Fibroblast of skin of abdomen (primary cell): ENCODE measurements around the gene CREBRF. TPM values are rescaled to one million over a fixed set of nuclear protein-coding genes. Genes with fewer than 3 reads are reported as not detected.
"Not testable (repeated sequence)": the region's sequence is repeated elsewhere in the genome, so short reads cannot be mapped to it uniquely, and the experiment has no call there.

Experiments used
- DNase-seq: peaks from one replicate; pipeline ENCODE4 v3.0.0-alpha.2; 2013
- polyA plus RNA-seq, 2 experiments: library from polyadenylated mRNA; unstranded; fragments of 120-200 nt; gene quantifications; one replicate each; pipeline ENCODE4 v1.2.1, GENCODE V29; 2013; ENCODE audit not compliant: insufficient read length in 2 of 2

Gene CREBRF, protein sequence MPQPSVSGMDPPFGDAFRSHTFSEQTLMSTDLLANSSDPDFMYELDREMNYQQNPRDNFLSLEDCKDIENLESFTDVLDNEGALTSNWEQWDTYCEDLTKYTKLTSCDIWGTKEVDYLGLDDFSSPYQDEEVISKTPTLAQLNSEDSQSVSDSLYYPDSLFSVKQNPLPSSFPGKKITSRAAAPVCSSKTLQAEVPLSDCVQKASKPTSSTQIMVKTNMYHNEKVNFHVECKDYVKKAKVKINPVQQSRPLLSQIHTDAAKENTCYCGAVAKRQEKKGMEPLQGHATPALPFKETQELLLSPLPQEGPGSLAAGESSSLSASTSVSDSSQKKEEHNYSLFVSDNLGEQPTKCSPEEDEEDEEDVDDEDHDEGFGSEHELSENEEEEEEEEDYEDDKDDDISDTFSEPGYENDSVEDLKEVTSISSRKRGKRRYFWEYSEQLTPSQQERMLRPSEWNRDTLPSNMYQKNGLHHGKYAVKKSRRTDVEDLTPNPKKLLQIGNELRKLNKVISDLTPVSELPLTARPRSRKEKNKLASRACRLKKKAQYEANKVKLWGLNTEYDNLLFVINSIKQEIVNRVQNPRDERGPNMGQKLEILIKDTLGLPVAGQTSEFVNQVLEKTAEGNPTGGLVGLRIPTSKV
- polyA plus RNA-seq (2013, experiment 1 of 2; ENCODE audit: insufficient read length) = 3.7 TPM
- 3.3 TPM for polyA plus RNA-seq (2013, experiment 2 of 2; ENCODE audit: insufficient read length)

GRCh38 chr5:173055983-173056782, at the start of gene CREBRF:
Gene CREBRF (plus strand): TSS chr5:173056352. CDS start chr5:173080776, 24,424 bp downstream.
- DNase-seq = peak; percentile 96

GRCh38 chr5:173010021-173010420, 46.1 kb upstream of the CREBRF start:
- peak; percentile 41 for DNase-seq

DNA sequence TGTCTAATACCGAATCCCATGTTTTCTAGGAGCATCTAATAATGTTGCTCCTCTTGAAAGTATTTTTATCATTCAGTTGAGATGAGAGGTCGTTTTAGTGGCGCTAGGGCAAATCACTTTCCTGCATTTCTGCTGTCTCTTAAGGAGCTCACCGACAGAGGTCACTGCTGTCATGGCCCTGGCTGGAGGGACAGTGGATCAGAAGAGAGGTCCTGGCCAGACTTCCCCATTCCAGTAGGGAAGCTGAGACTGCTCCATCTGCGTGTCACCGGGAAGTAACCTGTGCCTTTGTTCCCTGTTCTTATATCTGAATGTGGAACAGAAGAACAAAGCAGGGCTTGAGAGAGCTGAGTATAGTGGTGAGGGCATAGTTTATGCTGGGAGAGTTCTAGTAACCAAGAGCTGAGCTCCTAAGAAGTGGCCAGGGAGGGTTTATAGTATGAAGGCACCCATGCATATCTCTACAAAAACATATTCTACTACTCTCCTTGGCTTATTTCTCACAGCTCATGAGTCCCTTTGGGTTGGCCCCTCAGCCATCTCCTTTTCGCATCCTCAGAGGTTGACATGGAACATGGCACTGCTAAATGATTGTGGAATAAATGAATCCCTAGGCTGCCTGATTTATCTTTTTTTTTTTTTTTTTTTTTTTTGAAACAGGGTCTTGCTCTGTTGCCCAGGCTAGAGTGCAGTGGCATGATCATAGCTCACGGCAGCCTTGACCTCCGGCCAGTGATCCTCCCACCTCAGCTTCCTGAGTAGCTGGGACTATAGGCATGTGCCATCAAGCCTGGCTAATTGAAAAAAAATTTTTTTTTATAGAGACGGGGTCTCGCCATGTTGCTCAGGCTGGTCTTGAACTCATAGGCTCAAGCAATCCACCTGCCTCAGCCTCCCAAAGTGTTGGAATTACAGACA, 45.3 kb upstream of the CREBRF start:
- DNase-seq = peak; percentile 8

DNA sequence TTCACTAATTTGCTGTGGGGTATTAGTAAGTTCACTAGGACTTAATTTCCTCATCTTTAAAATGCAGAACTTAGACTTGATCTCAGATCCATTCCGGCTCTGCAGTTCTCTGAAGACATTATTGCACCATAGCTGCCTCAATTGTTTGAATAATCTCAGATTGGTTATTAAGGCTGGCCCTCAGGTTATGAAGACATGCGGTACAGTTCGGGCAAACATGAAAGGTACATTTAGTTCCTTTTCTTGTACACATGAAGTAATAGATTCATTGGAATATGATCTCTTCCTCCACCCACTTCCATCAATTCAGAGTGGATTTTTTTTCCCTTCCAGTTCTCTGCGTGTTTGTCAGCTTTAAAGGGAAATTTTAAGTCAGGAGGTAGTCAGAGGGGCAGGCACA, 44.6 kb upstream of the CREBRF start:
- DNase-seq = no peak

DNA sequence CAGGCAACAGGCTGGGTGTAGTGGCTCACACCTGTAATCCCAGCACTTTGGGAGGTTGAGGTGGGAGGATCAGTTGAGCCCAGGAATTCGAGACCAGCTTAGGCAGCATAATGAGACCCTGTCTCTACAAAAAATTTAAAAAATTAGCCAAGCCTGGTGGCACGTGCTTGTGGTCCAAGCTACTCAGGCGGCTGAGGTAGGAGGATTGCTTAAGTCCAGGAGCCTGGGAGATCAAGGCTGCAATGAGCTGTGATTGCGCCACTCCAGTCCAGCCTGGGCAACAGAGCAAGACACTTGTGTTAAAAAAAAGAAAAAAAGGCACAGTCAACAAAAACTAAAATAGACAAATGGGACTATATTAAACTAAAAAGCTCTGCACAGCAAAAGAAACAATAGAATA, 43.3 kb upstream of the CREBRF start:
- DNase-seq = no peak

GRCh38 chr5:173014671-173015070, 41.5 kb upstream of the CREBRF start:
- no peak for DNase-seq

- no peak for DNase-seq
These were observed 41.0 kb upstream of the CREBRF start for GRCh38 chr5:173015192-173015591.

DNA sequence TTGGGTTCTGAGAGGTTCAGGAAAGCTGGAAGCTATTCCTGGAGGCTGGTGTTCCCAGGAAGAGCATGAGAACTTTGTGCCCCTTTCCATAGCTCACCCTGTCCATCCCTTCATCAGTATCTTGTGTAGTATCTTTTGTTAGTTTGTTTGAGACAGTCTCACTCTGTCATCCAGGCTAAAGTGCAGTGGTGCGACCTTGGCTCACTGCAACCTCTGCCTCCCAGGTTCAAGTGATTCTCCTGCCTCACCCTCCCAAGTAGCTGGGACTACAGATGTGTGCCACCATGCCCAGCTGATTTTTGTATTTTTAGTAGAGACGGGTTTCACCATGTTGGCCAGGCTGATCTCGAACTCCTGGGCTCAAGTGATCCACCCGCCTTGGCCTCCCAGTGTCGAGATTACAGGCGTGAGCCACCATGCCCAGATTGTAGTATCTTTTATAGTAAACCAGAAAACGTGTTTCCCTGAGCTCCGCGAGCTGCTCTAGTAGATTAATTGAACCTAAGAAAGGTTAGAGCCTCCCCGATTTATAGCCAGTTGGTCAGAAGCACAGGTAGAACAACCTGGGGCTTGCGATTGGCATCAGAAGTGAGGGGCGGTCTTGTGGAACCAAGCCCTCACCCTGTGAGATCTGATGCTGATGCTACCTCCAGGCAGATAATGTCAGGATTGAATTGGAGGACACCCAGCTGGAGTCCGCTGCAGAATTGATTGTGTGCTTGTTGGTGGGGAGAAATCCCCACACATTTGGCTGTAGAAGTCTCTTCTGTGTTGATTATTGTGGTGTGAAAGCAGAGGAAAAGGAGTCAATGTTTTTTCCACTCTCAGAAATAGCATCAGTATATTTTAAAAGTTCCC, 40.3 kb upstream of the CREBRF start:
- no peak for DNase-seq

DNA sequence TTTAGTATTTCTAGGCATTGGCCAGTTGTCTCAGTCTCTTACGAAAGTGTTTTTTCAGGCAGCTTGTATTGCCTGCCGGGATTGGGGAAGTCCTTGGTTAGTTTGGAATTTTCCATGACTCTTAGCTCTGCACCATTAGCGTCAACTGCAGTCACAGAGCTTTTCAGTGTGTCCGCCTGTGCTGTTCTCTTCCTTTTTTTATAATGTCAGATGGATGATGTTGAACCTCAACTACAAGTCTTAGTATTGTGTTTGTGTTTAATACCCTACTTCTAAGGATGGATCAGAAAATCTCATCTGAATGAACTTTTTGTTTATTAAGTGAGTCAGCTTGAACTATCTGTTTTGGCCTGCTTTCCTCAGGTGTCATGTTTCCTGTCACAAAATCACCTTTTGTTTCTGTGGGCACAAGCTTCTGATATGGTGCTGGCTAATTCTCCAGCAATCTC, 39.5 kb upstream of the CREBRF start:
- peak; percentile 35 for DNase-seq

GRCh38 chr5:173017087-173017486, 39.1 kb upstream of the CREBRF start:
- DNase-seq = not testable (repeated sequence)

DNA sequence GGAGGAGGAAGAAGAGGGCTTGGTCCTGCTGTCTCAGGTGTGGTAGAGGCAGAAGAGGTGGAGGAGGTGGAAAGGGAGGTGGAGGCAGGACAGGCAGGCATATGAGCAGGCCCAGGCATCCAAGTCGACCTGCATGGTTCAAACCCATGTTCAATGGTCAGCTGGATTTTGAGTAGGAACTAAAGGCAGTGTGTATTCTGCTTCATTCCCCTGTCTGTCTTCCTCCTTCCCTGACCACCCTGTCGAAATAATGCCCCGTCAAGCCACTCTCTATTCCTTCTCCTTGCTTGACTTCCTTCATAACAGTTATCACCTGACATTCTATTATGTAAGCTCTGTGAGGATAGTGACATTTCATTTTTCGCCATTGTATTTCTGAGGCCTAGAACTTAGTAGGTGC, 37.8 kb upstream of the CREBRF start:
- no peak for DNase-seq

GRCh38 chr5:173020154-173020581, 36.0 kb upstream of the CREBRF start:
- no peak for DNase-seq

GRCh38 chr5:173020643-173021042, 35.5 kb upstream of the CREBRF start:
- DNase-seq = no peak

DNA sequence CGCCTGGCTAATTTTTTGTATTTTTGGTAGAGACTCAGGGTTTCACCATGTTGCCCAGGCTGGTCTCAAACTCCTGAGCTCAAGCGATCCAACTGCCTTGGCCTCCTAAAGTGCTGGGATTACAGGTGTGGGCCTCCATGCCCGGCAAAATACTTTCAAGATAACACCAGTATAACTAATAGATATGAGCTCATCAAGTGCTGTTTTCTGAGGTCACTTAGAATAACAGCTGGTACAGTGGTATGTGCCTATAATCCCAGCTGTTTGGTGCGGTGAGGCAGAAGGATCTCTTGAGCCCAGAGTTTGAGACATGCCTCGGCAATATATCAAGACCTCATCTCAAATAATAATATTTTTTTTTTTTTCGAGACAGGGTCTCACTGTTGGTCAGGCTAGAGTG, 30.5 kb upstream of the CREBRF start:
- DNase-seq = no peak

GRCh38 chr5:173027905-173028304, 28.2 kb upstream of the CREBRF start:
- DNase-seq = no peak

DNA sequence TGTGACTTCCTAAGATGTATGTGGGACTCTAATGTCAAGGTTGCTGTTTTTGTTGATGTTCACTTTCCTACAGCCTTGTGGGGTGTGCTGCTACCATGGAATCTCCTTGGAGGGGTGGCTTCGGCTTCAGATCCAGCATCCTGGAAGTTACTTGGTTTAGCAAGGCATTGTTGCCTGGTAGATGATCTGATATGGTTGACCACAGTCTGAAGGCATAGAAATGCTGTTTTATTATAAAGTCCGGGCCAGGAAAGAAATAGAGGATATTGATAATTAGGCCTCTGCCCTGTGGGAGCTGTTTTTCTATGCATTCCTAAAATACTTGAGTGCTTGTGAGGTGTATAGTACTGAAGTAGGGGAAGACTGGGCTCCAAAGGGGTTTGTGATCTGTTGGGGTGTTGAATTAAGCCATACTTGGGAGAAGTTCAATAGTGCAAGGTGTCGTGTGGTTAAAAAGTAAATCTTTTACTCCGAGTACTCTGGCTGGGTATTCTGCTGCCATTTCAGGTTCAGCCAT, 27.3 kb upstream of the CREBRF start:
- DNase-seq = no peak

DNA sequence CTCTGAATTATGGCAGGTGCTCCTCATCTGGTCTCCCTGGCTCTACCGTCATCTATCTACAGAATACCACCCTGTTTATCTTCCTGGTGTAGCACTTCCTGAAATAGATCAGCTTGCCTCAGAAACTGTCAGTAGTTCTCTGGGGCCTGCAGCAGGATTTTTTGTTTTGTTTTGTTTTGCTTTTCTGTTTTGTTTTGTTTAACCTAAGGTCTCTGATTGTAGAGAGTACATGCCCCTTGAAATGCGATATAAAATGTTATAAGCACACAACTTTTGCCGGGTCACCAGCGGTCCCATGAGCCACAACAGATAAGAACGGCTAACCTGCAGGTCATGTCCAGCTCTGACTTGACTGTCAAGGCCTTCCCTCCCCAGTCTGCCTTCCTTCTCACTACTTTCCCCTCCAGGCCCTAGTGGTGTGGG, 26.6 kb upstream of the CREBRF start:
- no peak for DNase-seq

GRCh38 chr5:173032096-173032495, 24.1 kb upstream of the CREBRF start:
- DNase-seq = not testable (repeated sequence)

- no peak for DNase-seq
These were observed 23.4 kb upstream of the CREBRF start for GRCh38 chr5:173032730-173033129.

GRCh38 chr5:173033923-173034322, 22.2 kb upstream of the CREBRF start:
- DNase-seq = no peak
